Nephron (organoid): ENCODE measurements around the gene GIT2.

Experiments used
- H3K27ac Mint-ChIP-seq, 3 experiments: 2 replicates each; pipeline ENCODE4 v1.8.0; 2020; ENCODE audit warnings: mixed read lengths in 3 of 3, mild to moderate bottlenecking in 2 of 3, moderate library complexity in 1 of 3
- H3K27me3 Mint-ChIP-seq: 2 replicates; pipeline ENCODE4 v1.8.0; 2021; ENCODE audit warnings: low read depth, mild to moderate bottlenecking, moderate library complexity, mixed read lengths
- H3K36me3 Mint-ChIP-seq: 2 replicates; pipeline ENCODE4 v1.8.0; 2020; ENCODE audit warnings: low read depth, mixed read lengths
- H3K4me1 Mint-ChIP-seq: 2 replicates; pipeline ENCODE4 v1.8.0; 2020; ENCODE audit warnings: mixed read lengths
- H3K4me3 Mint-ChIP-seq, 3 experiments: 2 replicates each; pipeline ENCODE4 v1.8.0; 2020; ENCODE audit warnings: mild to moderate bottlenecking in 3 of 3, mixed read lengths in 3 of 3, moderate library complexity in 2 of 3
- H3K9me3 Mint-ChIP-seq: 2 replicates; pipeline ENCODE4 v1.8.0; 2020; ENCODE audit warnings: mixed read lengths
- TF ChIP-seq, protein P1 (sequence below), 3 experiments: fragments of 200-600 bp; sonication (generic); IDR thresholded peaks; one replicate each; pipeline ENCODE4 v1.5.0; 2021; ENCODE audit warnings: antibody characterized with exemption in 3 of 3; ENCODE audit not compliant: unreplicated experiment in 3 of 3

Gene GIT2

DNA sequence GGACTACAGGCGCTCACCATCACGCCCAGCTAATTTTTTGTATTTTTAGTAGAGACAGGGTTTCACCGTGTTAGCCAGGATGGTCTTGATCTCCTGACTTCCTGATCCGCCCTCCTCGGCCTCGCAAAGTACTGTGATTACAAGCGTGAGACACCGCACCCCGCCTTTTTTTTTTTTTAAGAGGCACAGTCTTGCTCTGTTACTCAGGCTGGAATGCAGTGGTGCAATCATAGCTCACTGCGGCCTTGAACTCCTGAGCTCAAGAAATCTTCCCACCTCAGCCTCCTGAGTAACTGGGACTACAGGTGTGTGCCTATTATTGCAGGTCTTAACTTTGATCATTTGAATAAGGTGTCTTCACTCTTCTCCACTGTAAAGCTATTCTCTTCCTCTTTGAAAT is 110.6 kb downstream of the GIT2 start:
- H3K4me3 Mint-ChIP-seq: no peak overlapping the region
- H3K36me3 Mint-ChIP-seq: no peaks in the 10 kb centered on the region
- TF ChIP-seq, protein P1, sequence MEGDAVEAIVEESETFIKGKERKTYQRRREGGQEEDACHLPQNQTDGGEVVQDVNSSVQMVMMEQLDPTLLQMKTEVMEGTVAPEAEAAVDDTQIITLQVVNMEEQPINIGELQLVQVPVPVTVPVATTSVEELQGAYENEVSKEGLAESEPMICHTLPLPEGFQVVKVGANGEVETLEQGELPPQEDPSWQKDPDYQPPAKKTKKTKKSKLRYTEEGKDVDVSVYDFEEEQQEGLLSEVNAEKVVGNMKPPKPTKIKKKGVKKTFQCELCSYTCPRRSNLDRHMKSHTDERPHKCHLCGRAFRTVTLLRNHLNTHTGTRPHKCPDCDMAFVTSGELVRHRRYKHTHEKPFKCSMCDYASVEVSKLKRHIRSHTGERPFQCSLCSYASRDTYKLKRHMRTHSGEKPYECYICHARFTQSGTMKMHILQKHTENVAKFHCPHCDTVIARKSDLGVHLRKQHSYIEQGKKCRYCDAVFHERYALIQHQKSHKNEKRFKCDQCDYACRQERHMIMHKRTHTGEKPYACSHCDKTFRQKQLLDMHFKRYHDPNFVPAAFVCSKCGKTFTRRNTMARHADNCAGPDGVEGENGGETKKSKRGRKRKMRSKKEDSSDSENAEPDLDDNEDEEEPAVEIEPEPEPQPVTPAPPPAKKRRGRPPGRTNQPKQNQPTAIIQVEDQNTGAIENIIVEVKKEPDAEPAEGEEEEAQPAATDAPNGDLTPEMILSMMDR (IDR thresholded peaks at IDR 0.05; ENCODE audit: unreplicated experiment in 3 of 3): no peak
- H3K27me3 Mint-ChIP-seq: peaks cover 45% of the 10 kb centered on the region
- no peaks in the 10 kb centered on the region for H3K9me3 Mint-ChIP-seq
- H3K27ac Mint-ChIP-seq: no peak overlapping the region
- H3K4me1 Mint-ChIP-seq: peaks cover 7% of the 10 kb centered on the region

DNA sequence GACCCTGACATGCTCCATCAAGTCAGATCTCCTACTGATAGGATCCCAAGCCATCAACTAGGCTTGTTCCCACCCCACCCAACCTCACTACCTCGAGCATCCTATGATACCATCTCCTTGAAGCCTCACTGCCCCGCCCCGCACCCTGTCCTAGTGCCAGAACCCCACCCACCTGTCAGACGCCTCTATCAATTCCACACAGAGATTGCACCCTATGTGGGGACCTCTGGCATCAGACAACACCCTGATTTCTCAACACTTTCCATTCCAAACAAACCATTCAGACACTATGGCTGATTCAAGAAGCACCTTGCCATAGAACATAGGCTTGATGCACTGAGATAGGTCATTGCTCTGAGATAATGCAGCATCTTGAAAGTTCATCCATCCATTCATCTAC is 112.7 kb downstream of the GIT2 start:
- H3K27me3 Mint-ChIP-seq: peaks cover 45% of the 10 kb centered on the region
- no peak overlapping the region for H3K27ac Mint-ChIP-seq
- no peaks in the 10 kb centered on the region for H3K9me3 Mint-ChIP-seq
- H3K36me3 Mint-ChIP-seq: no peaks in the 10 kb centered on the region
- H3K4me1 Mint-ChIP-seq: peaks cover 21% of the 10 kb centered on the region
- H3K4me3 Mint-ChIP-seq: peak overlapping the region in 2 of 3 experiments; percentile 26 to 45
- TF ChIP-seq, protein P1 (IDR thresholded peaks at IDR 0.05; ENCODE audit: unreplicated experiment in 3 of 3): no peak

DNA sequence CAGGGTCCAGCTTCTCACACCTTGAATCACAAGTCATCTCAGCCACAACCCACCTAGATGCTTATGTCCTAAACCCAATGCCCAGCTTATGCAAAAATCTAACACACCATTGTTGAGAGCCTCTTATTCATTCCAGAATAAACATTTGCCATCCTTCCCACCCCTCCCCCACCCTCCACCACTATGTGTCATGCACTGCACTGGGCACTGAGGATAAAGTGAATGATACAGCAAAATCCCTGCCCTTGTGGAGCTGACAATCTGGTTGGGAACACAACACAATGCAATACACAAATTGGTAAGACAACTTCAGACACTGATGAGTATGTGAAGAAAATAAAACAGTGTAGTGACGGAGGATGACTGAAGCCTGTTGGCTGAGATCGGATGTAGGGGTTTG is 114.4 kb downstream of the GIT2 start:
- peaks cover 42% of the 10 kb centered on the region for H3K27me3 Mint-ChIP-seq
- peaks cover 30% of the 10 kb centered on the region for H3K4me1 Mint-ChIP-seq
- peak overlapping the region; percentile 78 to 89 (median 83) for H3K4me3 Mint-ChIP-seq
- TF ChIP-seq, protein P1 (IDR thresholded peaks at IDR 0.05; ENCODE audit: unreplicated experiment in 3 of 3): no peak
- no peaks in the 10 kb centered on the region for H3K9me3 Mint-ChIP-seq
- H3K27ac Mint-ChIP-seq: no peak overlapping the region
- no peaks in the 10 kb centered on the region for H3K36me3 Mint-ChIP-seq

DNA sequence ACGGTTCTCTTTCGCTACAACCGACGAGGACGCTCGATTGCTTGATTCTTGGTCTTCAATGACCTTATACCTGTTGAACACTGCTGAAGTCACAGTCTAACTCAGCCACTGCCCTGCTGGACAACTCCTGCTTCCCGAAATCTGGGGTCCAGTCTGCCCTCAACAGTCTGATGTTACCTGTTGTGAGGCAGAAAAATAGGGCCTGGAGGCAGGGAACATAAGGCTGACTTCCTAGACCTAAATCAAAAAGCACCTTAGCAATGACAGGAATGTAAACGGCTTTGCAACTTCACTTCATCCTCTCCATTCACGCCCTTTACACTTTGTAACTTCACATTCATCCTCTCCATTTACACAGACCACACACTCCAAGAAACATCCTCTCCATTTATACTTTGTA is 115.2 kb downstream of the GIT2 start:
- H3K4me3 Mint-ChIP-seq: peak overlapping the region; percentile 78 to 89 (median 83)
- TF ChIP-seq, protein P1 (IDR thresholded peaks at IDR 0.05; ENCODE audit: unreplicated experiment in 3 of 3): no peak

DNA sequence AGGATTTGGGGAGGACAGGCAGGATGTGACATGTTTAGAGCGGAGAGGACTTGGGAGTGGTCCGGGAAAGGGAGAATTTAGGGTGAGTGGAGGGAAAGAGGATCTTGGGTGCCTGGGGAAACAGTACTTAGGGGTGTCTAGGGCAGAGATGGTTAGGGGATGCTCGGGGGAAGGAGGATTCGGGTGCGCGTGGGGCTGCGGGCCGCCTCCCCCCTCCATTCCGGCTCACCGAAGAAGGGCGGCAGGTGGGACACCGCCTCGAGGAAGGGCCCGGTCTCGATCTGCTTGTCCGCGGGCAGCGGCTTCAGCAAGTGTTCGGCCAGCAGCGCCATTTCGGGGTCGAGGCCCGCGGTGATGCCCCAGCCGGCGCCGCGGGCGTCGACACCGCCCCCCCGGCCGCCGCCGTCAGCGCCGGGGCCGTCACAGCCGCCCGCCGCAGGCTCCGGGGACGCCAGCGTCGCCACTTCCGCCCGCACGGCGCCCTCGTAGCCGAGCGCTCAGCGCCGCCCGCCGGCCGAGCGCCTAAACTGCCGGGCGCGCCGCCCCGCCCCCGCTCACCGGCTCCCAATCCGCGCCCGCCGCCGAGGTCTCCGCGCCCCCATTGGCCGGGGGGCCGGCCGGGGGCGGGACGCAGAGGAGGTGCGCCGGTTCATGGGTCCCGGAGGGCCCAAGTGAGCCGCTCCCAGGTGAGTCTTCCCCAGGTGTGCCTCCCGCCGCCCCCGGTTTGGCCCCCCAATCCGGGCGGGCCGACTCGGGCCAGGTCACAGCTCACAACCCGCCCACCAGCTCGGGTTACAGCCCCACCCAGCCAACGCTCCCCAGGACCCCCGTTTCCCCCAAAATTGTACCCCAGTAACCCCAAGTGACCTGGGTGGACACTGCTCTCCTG is 115.9 kb downstream of the GIT2 start, which contains the start of gene GLTP:
Gene GLTP, minus strand, starts transcription at position 499 of the 889 bp plus-strand sequence. Its CDS starts 167 bp downstream, at position 332.
- peak within 1 kb of the TSS; percentile 34 to 59 (median 40) for H3K27ac Mint-ChIP-seq
- peaks cover 32% of the 10 kb centered on the region for H3K27me3 Mint-ChIP-seq
- no peaks in the 10 kb centered on the region for H3K36me3 Mint-ChIP-seq
- H3K4me1 Mint-ChIP-seq: peaks cover 37% of the 10 kb centered on the region
- TF ChIP-seq, protein P1 (IDR thresholded peaks at IDR 0.05; ENCODE audit: unreplicated experiment in 3 of 3): peak; percentile 42 to 50 (median 47)
- no peaks in the 10 kb centered on the region for H3K9me3 Mint-ChIP-seq
- H3K4me3 Mint-ChIP-seq: peak within 1 kb of the TSS; percentile 91 to 98 (median 96)

More for the DNA sequence above, 115.2 kb downstream of the GIT2 start:
- Mint-ChIP-seq H3K9me3 (no peaks in the 10 kb centered on the region), H3K27ac (peak overlapping the region in 2 of 3 experiments; percentile 23 to 40), H3K27me3 (peaks cover 37% of the 10 kb centered on the region), H3K36me3 (no peaks in the 10 kb centered on the region), H3K4me1 (peaks cover 30% of the 10 kb centered on the region)
